Measurements from ENCODE around the gene RASSF6.
"Not testable (repeated sequence)": the region's sequence is repeated elsewhere in the genome, so short reads cannot be mapped to it uniquely, and the experiment has no call there.

RASSF6 gene

GRCh38 chr4:73620115-73620792 is at the start of gene RASSF6:
RASSF6 (minus strand) TSS chr4:73620436; CDS start chr4:73611795, 8,641 bp downstream.
- DNase-seq (ENCODE audit: low read depth): no peak

GRCh38 chr4:73669410-73670183 is 49.4 kb upstream of the RASSF6 start:
- DNase-seq (ENCODE audit: low read depth): no peak

- no peak for DNase-seq (ENCODE audit: low read depth)
Measured at GRCh38 chr4:73668782-73669201, 48.6 kb upstream of the RASSF6 start.

GRCh38 chr4:73665924-73666323 is 45.7 kb upstream of the RASSF6 start:
- DNase-seq (ENCODE audit: low read depth): not testable (repeated sequence)

- no peak for DNase-seq (ENCODE audit: low read depth)
Measured at GRCh38 chr4:73664470-73664869, 44.2 kb upstream of the RASSF6 start.

GRCh38 chr4:73663576-73663975 is 43.3 kb upstream of the RASSF6 start:
- DNase-seq (ENCODE audit: low read depth): peak; percentile 36

GRCh38 chr4:73662709-73663546 is 42.7 kb upstream of the RASSF6 start:
- peak; percentile 69 for DNase-seq (ENCODE audit: low read depth)

- DNase-seq (ENCODE audit: low read depth): peak; percentile 90
Measured at GRCh38 chr4:73661646-73662119, 41.4 kb upstream of the RASSF6 start.

- no peak for DNase-seq (ENCODE audit: low read depth)
Measured at GRCh38 chr4:73660808-73661207, 40.6 kb upstream of the RASSF6 start.

GRCh38 chr4:73653695-73654106 is 33.5 kb upstream of the RASSF6 start:
- DNase-seq (ENCODE audit: low read depth): peak; percentile 41

GRCh38 chr4:73650250-73650649 is 30.0 kb upstream of the RASSF6 start:
- no peak for DNase-seq (ENCODE audit: low read depth)

GRCh38 chr4:73648478-73648877 is 28.2 kb upstream of the RASSF6 start:
- DNase-seq (ENCODE audit: low read depth): no peak

- DNase-seq (ENCODE audit: low read depth): no peak
Measured at GRCh38 chr4:73646117-73646516, 25.9 kb upstream of the RASSF6 start.

GRCh38 chr4:73631565-73632226 is 11.5 kb upstream of the RASSF6 start:
- no peak for DNase-seq (ENCODE audit: low read depth)

- DNase-seq (ENCODE audit: low read depth): not testable (repeated sequence)
Measured at GRCh38 chr4:73628834-73629233, 8.6 kb upstream of the RASSF6 start.

GRCh38 chr4:73621357-73621756 is 1.1 kb upstream of the RASSF6 start:
- DNase-seq (ENCODE audit: low read depth): no peak

- DNase-seq (ENCODE audit: low read depth): no peak
Measured at GRCh38 chr4:73619346-73619745, 890 bp downstream of the RASSF6 start.

- no peak for DNase-seq (ENCODE audit: low read depth)
Measured at GRCh38 chr4:73617256-73617655, 3.0 kb downstream of the RASSF6 start.

GRCh38 chr4:73615613-73616012 is 4.6 kb downstream of the RASSF6 start:
- no peak for DNase-seq (ENCODE audit: low read depth)

GRCh38 chr4:73614311-73614867 is 5.8 kb downstream of the RASSF6 start:
- DNase-seq (ENCODE audit: low read depth): no peak

GRCh38 chr4:73613130-73613529 is 7.1 kb downstream of the RASSF6 start:
- no peak for DNase-seq (ENCODE audit: low read depth)
